ENCODE measurements around the gene CHD6.

CHD6 gene

GRCh38 chr20:41572010-41572572, 46.1 kb downstream of the CHD6 start:
- H3K36me3 ChIP-seq = peaks cover 32% of the 10 kb centered on the region
- no peak overlapping the region for H3K4me2 ChIP-seq
- no peak for TF ChIP-seq Cebpa-rat (IDR thresholded peaks at IDR 0.05)
- peaks cover 61% of the 10 kb centered on the region for H4K20me1 ChIP-seq
- H3K4me1 ChIP-seq = peaks cover 26% of the 10 kb centered on the region
- no peak overlapping the region for H3K4me3 ChIP-seq
- H3K27me3 ChIP-seq = no peaks in the 10 kb centered on the region
- H3K9me3 ChIP-seq = peaks cover 59% of the 10 kb centered on the region
- no peak overlapping the region for H3K27ac ChIP-seq
- H3K9ac ChIP-seq = no peak overlapping the region

- H3K36me3 ChIP-seq = peaks cover 38% of the 10 kb centered on the region
- no peak overlapping the region for H3K27ac ChIP-seq
- H4K20me1 ChIP-seq = peaks cover 71% of the 10 kb centered on the region
- peaks cover 36% of the 10 kb centered on the region for H3K4me1 ChIP-seq
- no peak overlapping the region for H3K4me3 ChIP-seq
- no peak overlapping the region for H3K4me2 ChIP-seq
- no peak for TF ChIP-seq Cebpa-rat (IDR thresholded peaks at IDR 0.05)
- H3K9me3 ChIP-seq = peaks cover 59% of the 10 kb centered on the region
- H3K27me3 ChIP-seq = no peaks in the 10 kb centered on the region
- no peak overlapping the region for H3K9ac ChIP-seq
Measured at GRCh38 chr20:41571006-41571405, 47.2 kb downstream of the CHD6 start.

GRCh38 chr20:41570557-41570956, 47.6 kb downstream of the CHD6 start:
- Histone ChIP-seq H4K20me1 (peaks cover 76% of the 10 kb centered on the region), H3K4me3 (no peak overlapping the region), H3K4me1 (peaks cover 36% of the 10 kb centered on the region), H3K9me3 (peaks cover 60% of the 10 kb centered on the region), H3K9ac (no peak overlapping the region), H3K27ac (no peak overlapping the region), H3K4me2 (no peak overlapping the region), H3K36me3 (peaks cover 40% of the 10 kb centered on the region), H3K27me3 (no peaks in the 10 kb centered on the region)
- no peak for TF ChIP-seq Cebpa-rat (IDR thresholded peaks at IDR 0.05)

- TF ChIP-seq Cebpa-rat (IDR thresholded peaks at IDR 0.05) = no peak
- peaks cover 51% of the 10 kb centered on the region for H3K9me3 ChIP-seq
- H3K27ac ChIP-seq = no peak overlapping the region
- H4K20me1 ChIP-seq = peaks cover 100% of the 10 kb centered on the region
- H3K9ac ChIP-seq = no peak overlapping the region
- H3K4me1 ChIP-seq = peaks cover 21% of the 10 kb centered on the region
- no peaks in the 10 kb centered on the region for H3K27me3 ChIP-seq
- peaks cover 49% of the 10 kb centered on the region for H3K36me3 ChIP-seq
- H3K4me3 ChIP-seq = no peak overlapping the region
- H3K4me2 ChIP-seq = no peak overlapping the region
Measured at GRCh38 chr20:41567615-41568014, 50.6 kb downstream of the CHD6 start.

- H3K9ac ChIP-seq = no peak overlapping the region
- peaks cover 16% of the 10 kb centered on the region for H3K4me1 ChIP-seq
- H3K4me2 ChIP-seq = peak overlapping the region; percentile 39
- H3K36me3 ChIP-seq = peaks cover 43% of the 10 kb centered on the region
- no peak for TF ChIP-seq Cebpa-rat (IDR thresholded peaks at IDR 0.05)
- no peaks in the 10 kb centered on the region for H3K27me3 ChIP-seq
- H3K4me3 ChIP-seq = no peak overlapping the region
- H3K9me3 ChIP-seq = peaks cover 45% of the 10 kb centered on the region
- H3K27ac ChIP-seq = no peak overlapping the region
- peaks cover 100% of the 10 kb centered on the region for H4K20me1 ChIP-seq
Measured at GRCh38 chr20:41566896-41567527, 51.2 kb downstream of the CHD6 start.

- Histone ChIP-seq H3K4me2 (no peak overlapping the region), H3K4me3 (no peak overlapping the region), H3K9ac (no peak overlapping the region), H3K4me1 (peaks cover 25% of the 10 kb centered on the region), H3K9me3 (peaks cover 72% of the 10 kb centered on the region), H4K20me1 (peaks cover 98% of the 10 kb centered on the region), H3K27me3 (no peaks in the 10 kb centered on the region), H3K36me3 (peaks cover 65% of the 10 kb centered on the region), H3K27ac (no peak overlapping the region)
- TF ChIP-seq Cebpa-rat (IDR thresholded peaks at IDR 0.05) = no peak
Measured at GRCh38 chr20:41563087-41563486, 55.1 kb downstream of the CHD6 start.

- Histone ChIP-seq H3K27me3 (no peaks in the 10 kb centered on the region), H3K27ac (no peak overlapping the region), H3K9me3 (peaks cover 75% of the 10 kb centered on the region), H3K4me2 (no peak overlapping the region), H3K4me1 (peaks cover 10% of the 10 kb centered on the region; the same call in 1 of the 2 replicates), H3K9ac (no peak overlapping the region), H3K36me3 (peaks cover 67% of the 10 kb centered on the region), H3K4me3 (no peak overlapping the region), H4K20me1 (peaks cover 92% of the 10 kb centered on the region)
- TF ChIP-seq Cebpa-rat (IDR thresholded peaks at IDR 0.05) = no peak
Measured at GRCh38 chr20:41560970-41561369, 57.2 kb downstream of the CHD6 start.

- peaks cover 62% of the 10 kb centered on the region for H3K9me3 ChIP-seq
- no peak overlapping the region for H3K27ac ChIP-seq
- H3K9ac ChIP-seq = no peak overlapping the region
- H3K4me1 ChIP-seq = peaks cover 10% of the 10 kb centered on the region; the same call in 1 of the 2 replicates
- H3K4me3 ChIP-seq = no peak overlapping the region
- H4K20me1 ChIP-seq = peaks cover 79% of the 10 kb centered on the region
- no peaks in the 10 kb centered on the region for H3K27me3 ChIP-seq
- H3K36me3 ChIP-seq = peaks cover 54% of the 10 kb centered on the region
- H3K4me2 ChIP-seq = no peak overlapping the region
- no peak for TF ChIP-seq Cebpa-rat (IDR thresholded peaks at IDR 0.05)
Measured at GRCh38 chr20:41559658-41560057, 58.5 kb downstream of the CHD6 start.

GRCh38 chr20:41553142-41553879, 64.9 kb downstream of the CHD6 start:
- Histone ChIP-seq H4K20me1 (peaks cover 55% of the 10 kb centered on the region), H3K36me3 (peaks cover 60% of the 10 kb centered on the region), H3K9ac (no peak overlapping the region), H3K27ac (no peak overlapping the region), H3K4me1 (no peaks in the 10 kb centered on the region), H3K4me2 (no peak overlapping the region), H3K9me3 (peaks cover 54% of the 10 kb centered on the region), H3K4me3 (no peak overlapping the region), H3K27me3 (no peaks in the 10 kb centered on the region)
- no peak for TF ChIP-seq Cebpa-rat (IDR thresholded peaks at IDR 0.05)

Measured in BLaER1 (cell line).